GM12873 (cell line): ENCODE measurements around the gene UBE3A.

ENCODE experiments used
- TF ChIP-seq, protein P1 (sequence below): IDR thresholded peaks from 2 replicates; pipeline ENCODE4 v1.5.1; 2012; ENCODE audit warnings: low read depth, mild to moderate bottlenecking, moderate library complexity, low read length, control low read depth; ENCODE audit not compliant: insufficient read depth; ENCODE audit errors: missing control alignments

The UBE3A gene

DNA sequence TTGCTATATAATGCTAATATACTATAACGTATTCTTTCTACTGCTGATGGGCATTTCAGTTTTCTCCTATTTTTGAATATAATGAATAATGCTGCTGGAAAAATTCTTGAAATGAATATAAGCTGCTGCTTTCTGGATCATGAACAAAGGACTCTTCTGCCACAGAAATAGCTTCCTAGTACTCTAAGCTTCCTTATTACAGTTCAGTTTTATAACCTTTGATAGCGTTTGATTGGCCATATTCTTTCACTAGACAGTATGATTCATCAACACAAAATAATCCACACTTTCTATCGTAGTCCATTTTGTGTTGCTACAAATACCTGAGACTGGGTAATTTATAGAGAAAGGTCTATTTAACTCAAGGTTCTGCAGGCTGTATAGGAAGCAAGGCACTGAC, 16.4 kb upstream of the UBE3A start:
- TF ChIP-seq, protein P1, sequence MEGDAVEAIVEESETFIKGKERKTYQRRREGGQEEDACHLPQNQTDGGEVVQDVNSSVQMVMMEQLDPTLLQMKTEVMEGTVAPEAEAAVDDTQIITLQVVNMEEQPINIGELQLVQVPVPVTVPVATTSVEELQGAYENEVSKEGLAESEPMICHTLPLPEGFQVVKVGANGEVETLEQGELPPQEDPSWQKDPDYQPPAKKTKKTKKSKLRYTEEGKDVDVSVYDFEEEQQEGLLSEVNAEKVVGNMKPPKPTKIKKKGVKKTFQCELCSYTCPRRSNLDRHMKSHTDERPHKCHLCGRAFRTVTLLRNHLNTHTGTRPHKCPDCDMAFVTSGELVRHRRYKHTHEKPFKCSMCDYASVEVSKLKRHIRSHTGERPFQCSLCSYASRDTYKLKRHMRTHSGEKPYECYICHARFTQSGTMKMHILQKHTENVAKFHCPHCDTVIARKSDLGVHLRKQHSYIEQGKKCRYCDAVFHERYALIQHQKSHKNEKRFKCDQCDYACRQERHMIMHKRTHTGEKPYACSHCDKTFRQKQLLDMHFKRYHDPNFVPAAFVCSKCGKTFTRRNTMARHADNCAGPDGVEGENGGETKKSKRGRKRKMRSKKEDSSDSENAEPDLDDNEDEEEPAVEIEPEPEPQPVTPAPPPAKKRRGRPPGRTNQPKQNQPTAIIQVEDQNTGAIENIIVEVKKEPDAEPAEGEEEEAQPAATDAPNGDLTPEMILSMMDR, result no peak

GRCh38 chr15:25454771-25455170, 15.9 kb upstream of the UBE3A start:
- TF ChIP-seq, protein P1, result no peak

GRCh38 chr15:25451501-25451900, 12.7 kb upstream of the UBE3A start:
- TF ChIP-seq, protein P1, result no peak

DNA sequence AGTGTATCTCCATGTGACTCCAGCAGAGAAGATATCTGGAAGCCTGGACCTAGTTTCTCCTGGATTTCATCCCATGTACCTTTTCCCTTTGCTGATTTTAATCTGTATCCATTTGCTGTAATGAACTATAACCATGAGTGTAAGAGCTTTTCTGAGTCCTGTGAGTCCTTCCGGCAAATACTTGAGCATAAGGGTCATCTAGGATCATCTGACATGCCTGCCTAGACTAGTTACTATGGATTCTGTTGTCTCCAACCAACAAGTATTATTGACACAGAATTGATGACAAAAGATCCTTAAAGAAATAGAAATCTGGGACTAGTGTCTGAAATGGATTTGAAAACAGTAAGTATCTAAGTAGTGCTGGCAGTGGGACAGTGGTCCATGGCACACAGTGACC, 11.3 kb upstream of the UBE3A start:
- TF ChIP-seq, protein P1, result no peak

DNA sequence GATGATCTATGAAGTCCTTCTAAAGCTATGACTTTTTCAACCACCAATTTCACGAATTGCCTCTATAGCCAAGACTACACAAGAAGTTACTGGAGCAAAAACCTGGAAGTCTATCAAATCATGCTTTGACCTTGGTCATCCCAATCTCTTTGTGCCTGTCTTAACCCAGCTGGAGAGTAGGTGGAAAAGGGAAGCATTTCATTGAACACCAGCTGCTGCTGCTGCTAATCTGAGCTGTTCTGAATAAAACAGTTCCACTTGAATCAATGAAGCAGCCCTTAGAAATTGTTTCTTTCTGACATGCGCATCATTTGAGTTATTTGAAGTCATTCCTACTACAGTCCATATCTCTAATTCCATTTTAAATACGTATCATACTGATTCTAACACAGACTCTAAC, 7.3 kb upstream of the UBE3A start:
- TF ChIP-seq, protein P1, result no peak

- TF ChIP-seq, protein P1, result no peak
These were observed 6.6 kb upstream of the UBE3A start for GRCh38 chr15:25445412-25445811.

GRCh38 chr15:25441111-25441510, 2.3 kb upstream of the UBE3A start:
- TF ChIP-seq, protein P1, result no peak
